ENCODE results near the gene CHMP1A. TPM values are rescaled to one million over a fixed set of nuclear protein-coding genes. Genes with fewer than 3 reads are reported as not detected.

CHMP1A gene
- 69.3 and 134 TPM in 2 replicates for total RNA-seq

GRCh38 chr16:89657442-89658220, at the start of gene CHMP1A, which contains the start of gene SPATA33:
CHMP1A (minus strand) TSS chr16:89657708; CDS start chr16:89657588, 120 bp downstream.
SPATA33 (plus strand) TSS chr16:89657836; CDS start chr16:89657912, 76 bp downstream.

GRCh38 chr16:89701425-89702406, 44.2 kb upstream of the CHMP1A start, which contains the start of gene SPATA2L:
SPATA2L (minus strand) TSS chr16:89701705; CDS start chr16:89701232, 473 bp downstream.

GRCh38 chr16:89686520-89687091, 29.1 kb upstream of the CHMP1A start, which contains the start of gene CDK10:
CDK10 (plus strand) TSS chr16:89686689; CDS start chr16:89686711, 22 bp downstream.

GRCh38 chr16:89613231-89613953, 44.1 kb downstream of the CHMP1A start, which contains the start of gene DPEP1:
DPEP1 (plus strand) TSS chr16:89613642; CDS start chr16:89630411, 16,769 bp downstream.

Other genes starting within 250 kb of the CHMP1A start
- gene ANKRD11, start 167.1 kb downstream of the CHMP1A start, total RNA-seq = 39.7 and 44.1 TPM in 2 replicates
- 102 and 104 TPM in 2 replicates for gene SPG7, start 149.3 kb downstream of the CHMP1A start, total RNA-seq
- gene RPL13, start 97.0 kb downstream of the CHMP1A start, total RNA-seq = 2,617 and 2,821 TPM in 2 replicates
- 8.2 and 11.3 TPM in 2 replicates for gene CPNE7, start 82.0 kb downstream of the CHMP1A start, total RNA-seq
- 0.56 TPM in 1 of 2 replicates, not detected in the other for gene DPEP1, start 44.1 kb downstream of the CHMP1A start, total RNA-seq
- gene SPATA33, start 128 bp upstream of the CHMP1A start, total RNA-seq = 1.1 and 2.9 TPM in 2 replicates
- 39.9 and 55.2 TPM in 2 replicates for gene CDK10, start 29.0 kb upstream of the CHMP1A start, total RNA-seq
- 12.4 and 14.2 TPM in 2 replicates for gene SPATA2L, start 44.0 kb upstream of the CHMP1A start, total RNA-seq
- 3.6 and 6.5 TPM in 2 replicates for gene VPS9D1, start 63.2 kb upstream of the CHMP1A start, total RNA-seq
- gene ZNF276, start 63.8 kb upstream of the CHMP1A start, total RNA-seq = 9.9 and 10.2 TPM in 2 replicates
- 5.6 and 17.4 TPM in 2 replicates for gene FANCA, start 158.9 kb upstream of the CHMP1A start, total RNA-seq
- gene SPIRE2, start 170.8 kb upstream of the CHMP1A start, total RNA-seq = 0.77 and 1.1 TPM in 2 replicates
- gene TCF25, start 215.9 kb upstream of the CHMP1A start, total RNA-seq = 175 and 185 TPM in 2 replicates